ENCODE data around the gene ZNHIT6. TPM values are rescaled to one million over a fixed set of nuclear protein-coding genes. Genes with fewer than 3 reads are reported as not detected.

ZNHIT6 gene
- total and polyA plus RNA-seq, 2 donors (not counting 3 experiments of a cell fraction or from before 2014, with no cell fraction given), result 7.3 to 18.8 TPM

DNA sequence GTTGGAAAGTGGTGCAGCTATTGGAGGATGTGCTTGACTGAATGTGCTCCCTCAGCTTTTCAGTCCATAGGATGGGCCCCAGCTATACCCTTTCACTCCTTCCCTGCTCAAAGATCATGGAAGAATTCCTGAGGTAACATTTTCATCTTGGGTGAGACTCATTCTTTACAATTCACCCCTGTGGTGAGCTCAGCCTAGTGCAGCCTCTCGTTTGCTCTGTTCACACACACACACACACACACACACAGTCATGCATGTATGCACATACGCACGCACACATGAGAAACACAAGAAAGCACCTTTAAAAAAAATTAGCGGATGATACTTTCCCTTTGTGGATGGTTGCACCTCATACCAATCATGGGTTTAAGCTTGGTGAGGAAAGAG lies 101.8 kb downstream of the ZNHIT6 start:
- Histone ChIP-seq H3K36me3 (ENCODE audit: control insufficient read depth in 2 of 2, extremely low read depth in 1 of 2, insufficient read depth in 2 of 2, low read length in 2 of 2) (no peaks in the 10 kb centered on the region), H3K4me3 (replicated peaks in 1 of 3; ENCODE audit: insufficient read depth in 1 of 3, low read depth in 1 of 3, low read length in 3 of 3) (no peak overlapping the region), H3K9me3 (replicated peaks; ENCODE audit: control insufficient read depth, insufficient read depth, low read length) (no peaks in the 10 kb centered on the region), H3K9me1 (replicated peaks; ENCODE audit: control insufficient read depth, extremely low read depth, insufficient read depth, low read length) (no peaks in the 10 kb centered on the region), H2AFZ (ENCODE audit: low read depth, low read length) (no peak overlapping the region), H3K79me2 (ENCODE audit: control insufficient read depth, insufficient read depth, low read length) (no peaks in the 10 kb centered on the region), H3K4me2 (ENCODE audit: insufficient read depth, low read length) (no peak overlapping the region), H3K27ac (ENCODE audit: insufficient read depth, low read depth, low read length) (peak overlapping the region; percentile 85), H3K9ac (replicated peaks; ENCODE audit: extremely low read depth, insufficient read depth, low read length) (peak overlapping the region; percentile 26), H4K20me1 (replicated peaks; ENCODE audit: control insufficient read depth, extremely low read depth, insufficient read depth, low read length) (no peaks in the 10 kb centered on the region), H3K27me3 (ENCODE audit: control insufficient read depth in 2 of 2, insufficient read depth in 2 of 2, low read length in 2 of 2) (no peaks in the 10 kb centered on the region), H3K4me1 (ENCODE audit: control insufficient read depth, extremely low read depth, insufficient read depth, low read length) (peaks cover 26% of the 10 kb centered on the region)
- BruUV-seq (replicated peaks), result no TSS peak
- intact Hi-C loops (cut with micrococcal nuclease), result loop anchor here (2.0 to 5.0 kb wide), 3 partner anchors 86 to 406 kb away; partner anchors contain the start of genes SYDE2 and ZNHIT6
- ChIA-PET CTCF (interaction anchor here (0.7 to 3.1 kb wide), 11 partner anchors 8 to 347 kb away, joined by 3 to 24 read pairs (median 4); partner anchors contain the start of genes C1orf52 and ZNHIT6), POLR2A (interaction anchor here (0.6 to 2.6 kb wide), 9 partner anchors 18 to 181 kb away, joined by 3 to 32 read pairs (median 4); partner anchors contain the start of gene CCN1)
- dilution Hi-C loops (cut with MboI; ENCODE audit: extremely low pct_ligation_motif_present, low sequenced_read_pairs), result no loop called here
- no peak for TF ChIP-seq POLR2AphosphoS5 (IDR thresholded peaks at IDR 0.05; ENCODE audit: insufficient read depth, low read depth, low read length)
- TF ChIP-seq, protein P1, sequence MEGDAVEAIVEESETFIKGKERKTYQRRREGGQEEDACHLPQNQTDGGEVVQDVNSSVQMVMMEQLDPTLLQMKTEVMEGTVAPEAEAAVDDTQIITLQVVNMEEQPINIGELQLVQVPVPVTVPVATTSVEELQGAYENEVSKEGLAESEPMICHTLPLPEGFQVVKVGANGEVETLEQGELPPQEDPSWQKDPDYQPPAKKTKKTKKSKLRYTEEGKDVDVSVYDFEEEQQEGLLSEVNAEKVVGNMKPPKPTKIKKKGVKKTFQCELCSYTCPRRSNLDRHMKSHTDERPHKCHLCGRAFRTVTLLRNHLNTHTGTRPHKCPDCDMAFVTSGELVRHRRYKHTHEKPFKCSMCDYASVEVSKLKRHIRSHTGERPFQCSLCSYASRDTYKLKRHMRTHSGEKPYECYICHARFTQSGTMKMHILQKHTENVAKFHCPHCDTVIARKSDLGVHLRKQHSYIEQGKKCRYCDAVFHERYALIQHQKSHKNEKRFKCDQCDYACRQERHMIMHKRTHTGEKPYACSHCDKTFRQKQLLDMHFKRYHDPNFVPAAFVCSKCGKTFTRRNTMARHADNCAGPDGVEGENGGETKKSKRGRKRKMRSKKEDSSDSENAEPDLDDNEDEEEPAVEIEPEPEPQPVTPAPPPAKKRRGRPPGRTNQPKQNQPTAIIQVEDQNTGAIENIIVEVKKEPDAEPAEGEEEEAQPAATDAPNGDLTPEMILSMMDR (IDR thresholded peaks at IDR 0.05; ENCODE audit: extremely low read depth in 1 of 2, insufficient read depth in 1 of 2, low read depth in 1 of 2, low read length in 2 of 2), result no peak
- no peak for TF ChIP-seq POLR2A (IDR thresholded peaks at IDR 0.05; ENCODE audit: low read depth, low read length)
- TF ChIP-seq JUN (IDR thresholded peaks at IDR 0.05; ENCODE audit: borderline replicate concordance, insufficient read depth, insufficient read length, low read depth), result no peak
- no peak for TF ChIP-seq GATA2 (IDR thresholded peaks at IDR 0.05; ENCODE audit: insufficient read depth, insufficient read length, low read depth, low read length)
- no peak for TF ChIP-seq FOS (IDR thresholded peaks at IDR 0.05; ENCODE audit: borderline replicate concordance, insufficient read depth, low read length)
- TF ChIP-seq, protein P2, sequence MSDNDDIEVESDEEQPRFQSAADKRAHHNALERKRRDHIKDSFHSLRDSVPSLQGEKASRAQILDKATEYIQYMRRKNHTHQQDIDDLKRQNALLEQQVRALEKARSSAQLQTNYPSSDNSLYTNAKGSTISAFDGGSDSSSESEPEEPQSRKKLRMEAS (IDR thresholded peaks at IDR 0.05; ENCODE audit: insufficient read depth, insufficient read length), result no peak
- no peak for TF ChIP-seq MYC (IDR thresholded peaks at IDR 0.05; ENCODE audit: low read depth, low read length)
- TF ChIP-seq EZH2 (IDR thresholded peaks at IDR 0.05; ENCODE audit: borderline replicate concordance, low read depth, low read length, severe bottlenecking), result no peak
- FAIRE-seq (no peak), DNase-seq (ENCODE audit: low read depth, low spot score) (no peak)
